GM23248 (cell line): ENCODE data around the gene CLRN1.

Source experiments
- EZH2 ChIP-seq: fragments of 200-600 bp; sonication (generic); IDR thresholded peaks from 2 replicates; pipeline ENCODE4 v1.6.1; 2018; ENCODE audit warnings: antibody characterized with exemption, mild to moderate bottlenecking; ENCODE audit not compliant: insufficient read depth, poor library complexity, severe bottlenecking
- EZH2phosphoT487 ChIP-seq: fragments of 200-600 bp; sonication (generic); IDR thresholded peaks from 2 replicates; pipeline ENCODE4 v1.6.1; 2018; ENCODE audit warnings: antibody characterized with exemption, moderate library complexity, mild to moderate bottlenecking, low read depth; ENCODE audit not compliant: insufficient read depth

- TF ChIP-seq EZH2: no peak
- TF ChIP-seq EZH2phosphoT487: no peak
Observed at GRCh38 chr3:150878996-150879575, 93.4 kb downstream of the CLRN1 start.
